ENCODE data around the gene EFCAB11. TPM values are rescaled to one million over a fixed set of nuclear protein-coding genes. Genes with fewer than 3 reads are reported as not detected.

Gene EFCAB11
- total RNA-seq, 1 donor from 2014 or later, result 20.8 TPM

GRCh38 chr14:89793367-89793716 is 161.2 kb downstream of the EFCAB11 start:
- H3K27me3 Mint-ChIP-seq, result no peaks in the 10 kb centered on the region
- TF ChIP-seq, protein P1, sequence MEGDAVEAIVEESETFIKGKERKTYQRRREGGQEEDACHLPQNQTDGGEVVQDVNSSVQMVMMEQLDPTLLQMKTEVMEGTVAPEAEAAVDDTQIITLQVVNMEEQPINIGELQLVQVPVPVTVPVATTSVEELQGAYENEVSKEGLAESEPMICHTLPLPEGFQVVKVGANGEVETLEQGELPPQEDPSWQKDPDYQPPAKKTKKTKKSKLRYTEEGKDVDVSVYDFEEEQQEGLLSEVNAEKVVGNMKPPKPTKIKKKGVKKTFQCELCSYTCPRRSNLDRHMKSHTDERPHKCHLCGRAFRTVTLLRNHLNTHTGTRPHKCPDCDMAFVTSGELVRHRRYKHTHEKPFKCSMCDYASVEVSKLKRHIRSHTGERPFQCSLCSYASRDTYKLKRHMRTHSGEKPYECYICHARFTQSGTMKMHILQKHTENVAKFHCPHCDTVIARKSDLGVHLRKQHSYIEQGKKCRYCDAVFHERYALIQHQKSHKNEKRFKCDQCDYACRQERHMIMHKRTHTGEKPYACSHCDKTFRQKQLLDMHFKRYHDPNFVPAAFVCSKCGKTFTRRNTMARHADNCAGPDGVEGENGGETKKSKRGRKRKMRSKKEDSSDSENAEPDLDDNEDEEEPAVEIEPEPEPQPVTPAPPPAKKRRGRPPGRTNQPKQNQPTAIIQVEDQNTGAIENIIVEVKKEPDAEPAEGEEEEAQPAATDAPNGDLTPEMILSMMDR (IDR thresholded peaks at IDR 0.05; ENCODE audit: unreplicated experiment), result no peak
- H3K4me3 Mint-ChIP-seq (ENCODE audit: low read depth), result no peak overlapping the region
- H3K36me3 Mint-ChIP-seq (ENCODE audit: insufficient read depth), result peaks cover 2% of the 10 kb centered on the region
- no peak overlapping the region for H3K27ac Mint-ChIP-seq
- no peaks in the 10 kb centered on the region for H3K4me1 Mint-ChIP-seq (ENCODE audit: low read depth)
- H3K9me3 Mint-ChIP-seq (ENCODE audit: low read depth), result no peaks in the 10 kb centered on the region
- DNase-seq (ENCODE audit: low spot score, unreplicated experiment), result no peak

DNA sequence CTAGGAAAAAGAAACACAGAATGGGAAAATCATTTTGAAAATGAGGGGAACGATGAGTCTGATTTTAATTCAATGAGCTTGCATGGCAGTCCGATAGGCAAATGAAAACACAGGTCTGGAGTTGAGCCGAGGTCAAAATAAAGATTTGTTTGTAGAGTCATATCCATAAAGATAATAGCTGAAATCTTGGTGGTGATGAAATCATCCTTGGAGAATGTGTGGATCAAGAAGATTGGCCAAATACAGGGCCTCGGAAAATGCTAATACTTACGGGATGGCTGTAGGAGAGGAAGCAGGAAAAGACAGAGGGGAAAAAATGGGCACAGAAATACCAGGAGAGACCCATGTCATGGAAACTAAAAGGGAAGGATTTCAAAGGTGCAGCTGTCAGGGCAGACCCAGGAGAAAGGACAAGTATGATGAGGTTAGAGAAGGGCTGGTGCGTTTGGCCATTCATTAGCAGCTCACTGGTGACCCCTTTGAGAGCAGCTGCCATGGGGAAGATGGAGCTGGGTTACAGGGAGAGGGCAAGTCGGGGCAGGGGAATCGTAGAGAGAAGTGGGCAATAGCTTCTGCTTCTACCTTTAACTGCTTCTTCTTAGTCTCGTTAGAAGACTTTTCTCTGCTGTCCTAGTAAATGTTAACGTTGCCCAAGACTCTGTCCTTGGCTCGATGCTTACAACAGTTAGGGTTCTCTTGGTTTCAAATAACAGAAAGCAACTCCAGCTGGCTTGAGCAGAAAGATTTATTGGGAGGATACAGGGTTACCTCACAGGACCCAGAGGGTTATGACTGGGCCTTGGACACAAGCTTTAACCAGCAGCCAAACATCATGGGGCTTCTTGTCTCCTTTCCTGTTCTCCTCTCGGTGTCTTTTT is 161.8 kb downstream of the EFCAB11 start:
- Mint-ChIP-seq H3K27me3 (no peaks in the 10 kb centered on the region), H3K36me3 (ENCODE audit: insufficient read depth) (peaks cover 2% of the 10 kb centered on the region), H3K9me3 (ENCODE audit: low read depth) (no peaks in the 10 kb centered on the region), H3K4me1 (ENCODE audit: low read depth) (no peaks in the 10 kb centered on the region), H3K4me3 (ENCODE audit: low read depth) (no peak overlapping the region), H3K27ac (no peak overlapping the region)
- TF ChIP-seq, protein P1 (IDR thresholded peaks at IDR 0.05; ENCODE audit: unreplicated experiment), result no peak
- no peak for DNase-seq (ENCODE audit: low spot score, unreplicated experiment)

DNA sequence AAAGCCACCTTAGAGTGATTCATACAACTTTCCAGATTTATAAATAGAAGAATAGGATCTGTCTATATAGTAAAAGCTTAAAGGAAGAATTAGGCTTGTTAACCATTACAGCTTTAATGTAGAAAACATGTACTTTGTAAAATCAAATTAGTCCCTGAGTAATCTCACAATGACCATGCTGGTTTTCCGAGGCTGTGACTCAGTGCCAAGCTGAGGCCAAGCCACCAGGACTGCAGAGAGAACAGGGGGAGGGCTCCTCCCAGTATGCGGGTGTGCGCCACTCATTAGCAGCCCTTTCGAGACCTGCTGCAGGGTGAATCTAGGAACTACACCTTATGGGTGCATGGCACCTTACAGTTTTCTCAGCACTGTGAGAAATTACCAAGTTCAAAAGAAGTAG is 167.0 kb downstream of the EFCAB11 start:
- TF ChIP-seq, protein P1 (IDR thresholded peaks at IDR 0.05; ENCODE audit: unreplicated experiment), result no peak
- H3K36me3 Mint-ChIP-seq (ENCODE audit: insufficient read depth), result no peaks in the 10 kb centered on the region

DNA sequence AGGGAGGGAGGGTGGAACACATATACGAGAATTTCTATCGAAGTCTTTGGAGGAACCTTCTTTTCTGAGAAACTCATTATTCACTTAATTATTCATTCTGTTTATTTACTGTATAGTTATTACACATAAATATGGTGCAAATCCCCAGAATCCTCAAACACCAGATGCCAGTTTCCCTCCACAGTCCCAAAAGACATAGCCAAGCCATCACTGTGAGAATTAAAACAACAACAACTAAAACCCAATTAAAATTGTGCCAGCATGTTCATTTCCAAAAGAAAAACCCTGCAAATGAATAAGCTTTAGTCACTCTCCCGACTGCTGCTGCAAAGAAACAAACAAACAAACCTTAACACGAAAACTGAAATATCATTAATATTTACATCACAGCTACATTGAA is 173.5 kb downstream of the EFCAB11 start:
- H3K4me1 Mint-ChIP-seq (ENCODE audit: low read depth), result peaks cover 2% of the 10 kb centered on the region
- no peaks in the 10 kb centered on the region for H3K9me3 Mint-ChIP-seq (ENCODE audit: low read depth)
- no peak overlapping the region for H3K4me3 Mint-ChIP-seq (ENCODE audit: low read depth)
- TF ChIP-seq, protein P1 (IDR thresholded peaks at IDR 0.05; ENCODE audit: unreplicated experiment), result no peak
- DNase-seq (ENCODE audit: low spot score, unreplicated experiment), result no peak
- H3K27me3 Mint-ChIP-seq, result no peaks in the 10 kb centered on the region
- no peaks in the 10 kb centered on the region for H3K36me3 Mint-ChIP-seq (ENCODE audit: insufficient read depth)
- H3K27ac Mint-ChIP-seq, result no peak overlapping the region

More for the DNA sequence above, 167.0 kb downstream of the EFCAB11 start:
- Mint-ChIP-seq H3K9me3 (ENCODE audit: low read depth) (no peaks in the 10 kb centered on the region), H3K27ac (no peak overlapping the region), H3K4me1 (ENCODE audit: low read depth) (peaks cover 2% of the 10 kb centered on the region), H3K4me3 (ENCODE audit: low read depth) (no peak overlapping the region), H3K27me3 (no peaks in the 10 kb centered on the region)
- DNase-seq (ENCODE audit: low spot score, unreplicated experiment), result no peak

- TF ChIP-seq, protein P1 (IDR thresholded peaks at IDR 0.05; ENCODE audit: unreplicated experiment), result no peak
- no peaks in the 10 kb centered on the region for H3K36me3 Mint-ChIP-seq (ENCODE audit: insufficient read depth)
Measured at GRCh38 chr14:89779707-89780106, 174.8 kb downstream of the EFCAB11 start.

More at GRCh38 chr14:89779707-89780106, 174.8 kb downstream of the EFCAB11 start:
- H3K9me3 Mint-ChIP-seq (ENCODE audit: low read depth), result no peaks in the 10 kb centered on the region
- peaks cover 2% of the 10 kb centered on the region for H3K4me1 Mint-ChIP-seq (ENCODE audit: low read depth)
- no peak overlapping the region for H3K4me3 Mint-ChIP-seq (ENCODE audit: low read depth)
- no peak overlapping the region for H3K27ac Mint-ChIP-seq
- no peak for DNase-seq (ENCODE audit: low spot score, unreplicated experiment)
- H3K27me3 Mint-ChIP-seq, result no peaks in the 10 kb centered on the region
